Measurements from ENCODE around the gene CPT1B.

DNA sequence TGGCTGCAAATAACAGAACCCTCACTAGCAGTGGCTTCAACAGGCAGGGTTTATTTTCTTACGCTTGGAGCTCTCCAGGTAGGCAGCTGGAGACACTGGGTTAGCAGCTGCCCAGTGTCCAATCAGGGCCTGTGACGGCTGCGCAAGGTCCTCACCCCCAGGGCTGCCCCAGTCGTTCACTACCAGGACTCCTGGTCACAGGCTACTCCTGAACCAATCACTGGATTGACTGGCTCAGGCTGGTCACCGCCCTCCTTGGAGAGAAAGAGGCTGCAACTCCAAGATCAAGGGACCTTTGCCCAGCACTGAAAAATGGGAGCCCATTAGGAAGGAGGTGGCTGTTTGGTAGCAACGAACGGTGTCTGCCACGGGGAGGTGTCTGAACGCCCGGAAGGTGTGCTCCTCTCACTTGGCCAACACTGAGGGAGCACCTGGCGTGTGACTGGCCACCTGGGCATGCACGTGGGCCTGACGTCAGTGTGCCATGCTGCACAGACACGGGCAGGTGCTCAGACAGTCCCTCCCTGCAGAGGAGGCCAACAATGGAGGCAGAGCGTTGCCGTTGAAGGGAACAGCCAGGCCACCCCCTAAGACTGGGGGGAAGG lies 44.6 kb upstream of the CPT1B start:
- TF ChIP-seq, protein P1, sequence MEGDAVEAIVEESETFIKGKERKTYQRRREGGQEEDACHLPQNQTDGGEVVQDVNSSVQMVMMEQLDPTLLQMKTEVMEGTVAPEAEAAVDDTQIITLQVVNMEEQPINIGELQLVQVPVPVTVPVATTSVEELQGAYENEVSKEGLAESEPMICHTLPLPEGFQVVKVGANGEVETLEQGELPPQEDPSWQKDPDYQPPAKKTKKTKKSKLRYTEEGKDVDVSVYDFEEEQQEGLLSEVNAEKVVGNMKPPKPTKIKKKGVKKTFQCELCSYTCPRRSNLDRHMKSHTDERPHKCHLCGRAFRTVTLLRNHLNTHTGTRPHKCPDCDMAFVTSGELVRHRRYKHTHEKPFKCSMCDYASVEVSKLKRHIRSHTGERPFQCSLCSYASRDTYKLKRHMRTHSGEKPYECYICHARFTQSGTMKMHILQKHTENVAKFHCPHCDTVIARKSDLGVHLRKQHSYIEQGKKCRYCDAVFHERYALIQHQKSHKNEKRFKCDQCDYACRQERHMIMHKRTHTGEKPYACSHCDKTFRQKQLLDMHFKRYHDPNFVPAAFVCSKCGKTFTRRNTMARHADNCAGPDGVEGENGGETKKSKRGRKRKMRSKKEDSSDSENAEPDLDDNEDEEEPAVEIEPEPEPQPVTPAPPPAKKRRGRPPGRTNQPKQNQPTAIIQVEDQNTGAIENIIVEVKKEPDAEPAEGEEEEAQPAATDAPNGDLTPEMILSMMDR (IDR thresholded peaks at IDR 0.05) = no peak
- TF ChIP-seq POLR2A (IDR thresholded peaks at IDR 0.05) = peak in 1 of 2 donors; percentile 25

All from uterus (tissue), 2 donors.